GM19240 (cell line): Measurements from ENCODE around the gene EPB41L4B.

ENCODE experiments used
- DNase-seq: peaks from one replicate; pipeline ENCODE4 v3.0.0; 2011; ENCODE audit warnings: low spot score; ENCODE audit not compliant: insufficient read length

Gene EPB41L4B

DNA sequence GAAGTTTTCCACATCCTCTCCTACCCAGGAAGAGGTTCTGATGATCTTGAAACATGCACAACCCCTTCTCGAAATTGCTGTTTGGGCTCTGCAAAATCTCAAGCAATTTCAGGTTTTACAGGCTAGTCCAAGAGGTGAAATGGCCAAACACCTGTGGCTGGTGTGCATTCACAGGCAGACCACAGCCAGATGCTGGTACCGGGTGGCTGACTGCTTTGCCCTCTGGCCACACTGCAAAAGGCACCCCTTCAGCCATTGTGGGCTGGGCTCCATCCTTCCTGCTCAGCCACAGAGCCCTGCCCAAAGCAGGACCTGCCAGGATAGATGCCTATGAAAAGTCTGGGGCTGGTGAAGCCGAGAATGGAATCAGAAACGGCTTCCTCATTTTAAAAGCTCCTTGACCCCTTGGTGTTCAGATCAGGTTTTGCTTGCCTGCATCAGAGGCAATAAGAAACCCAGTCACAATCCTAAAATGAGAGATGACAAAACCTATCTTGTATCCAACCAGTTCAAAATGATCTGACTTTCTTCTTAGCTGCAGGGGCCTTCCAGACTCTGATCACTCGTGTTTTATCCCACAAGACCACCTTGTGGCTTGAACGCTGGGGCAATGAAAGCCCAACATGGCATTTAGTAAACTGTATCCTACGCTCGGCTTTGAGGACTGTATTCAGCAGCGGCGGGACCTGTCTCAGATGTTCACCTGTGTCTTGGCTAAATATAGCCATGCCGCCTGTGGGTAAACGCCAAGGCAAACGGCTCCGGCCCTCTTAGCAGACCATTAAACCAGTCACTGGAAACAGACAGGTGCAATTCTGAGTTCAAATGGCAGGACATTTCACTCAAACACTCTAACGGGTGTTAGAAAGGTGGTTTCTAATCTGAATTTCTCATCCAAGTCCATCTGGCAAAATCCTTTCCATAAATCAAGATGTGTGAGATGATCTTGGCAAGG, 49.6 kb downstream of the EPB41L4B start:
- DNase-seq: no peak

DNA sequence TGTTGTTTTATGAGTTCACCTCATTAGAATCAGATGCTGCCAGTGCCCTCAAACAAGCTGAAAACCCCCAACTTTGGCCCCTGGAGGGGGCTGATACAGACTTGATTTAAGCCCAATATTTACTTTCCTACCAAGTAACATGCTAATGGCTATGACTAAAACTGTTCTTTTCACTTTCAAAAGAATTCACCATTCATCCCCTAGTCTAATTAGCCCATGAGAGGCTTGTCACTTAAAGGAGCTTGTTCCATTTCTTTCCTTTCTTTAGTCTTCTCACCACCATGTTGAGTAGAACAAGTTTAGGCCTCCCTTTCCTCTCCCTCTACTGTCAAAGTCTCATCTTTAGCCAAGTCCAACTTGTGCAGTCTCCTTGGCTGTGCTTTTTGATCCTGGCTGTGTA, 50.4 kb downstream of the EPB41L4B start:
- no peak for DNase-seq

DNA sequence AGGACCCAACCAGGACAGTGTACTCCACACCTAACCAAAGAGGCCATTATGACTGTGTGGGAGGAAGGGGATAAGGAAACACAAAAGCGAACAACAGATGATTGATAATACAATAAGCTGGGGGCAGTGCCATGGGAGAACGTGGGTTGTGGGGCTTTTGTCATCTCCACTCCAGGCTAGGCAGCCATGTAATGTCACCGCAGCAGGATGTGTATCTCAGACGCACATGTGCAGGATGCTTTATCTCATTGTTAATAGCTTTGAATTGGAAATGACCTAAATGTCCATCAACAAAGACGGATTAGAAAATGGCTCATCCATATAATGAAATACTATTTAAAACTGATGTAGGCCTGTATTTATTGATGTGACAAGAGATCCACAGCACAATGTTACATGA, 51.0 kb downstream of the EPB41L4B start:
- no peak for DNase-seq

DNA sequence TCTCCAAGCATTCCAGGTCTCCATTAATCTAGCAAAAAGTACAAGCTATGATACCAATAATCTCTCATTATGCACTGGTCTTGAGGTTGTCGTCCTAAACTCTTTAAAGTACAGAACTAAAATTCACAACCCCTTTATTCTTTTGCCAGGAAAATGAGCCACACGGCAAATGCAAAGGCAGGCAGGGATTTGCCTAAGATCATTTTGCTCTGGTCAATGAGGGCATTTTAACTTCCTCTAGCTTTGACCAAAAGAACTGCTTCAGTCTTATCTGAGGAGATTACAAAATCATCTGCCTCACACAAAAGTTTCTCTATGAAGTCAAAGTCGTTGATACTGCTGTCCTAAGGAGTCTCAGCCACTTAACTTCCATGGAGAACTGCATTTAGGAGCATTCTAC, 51.8 kb downstream of the EPB41L4B start:
- no peak for DNase-seq

DNA sequence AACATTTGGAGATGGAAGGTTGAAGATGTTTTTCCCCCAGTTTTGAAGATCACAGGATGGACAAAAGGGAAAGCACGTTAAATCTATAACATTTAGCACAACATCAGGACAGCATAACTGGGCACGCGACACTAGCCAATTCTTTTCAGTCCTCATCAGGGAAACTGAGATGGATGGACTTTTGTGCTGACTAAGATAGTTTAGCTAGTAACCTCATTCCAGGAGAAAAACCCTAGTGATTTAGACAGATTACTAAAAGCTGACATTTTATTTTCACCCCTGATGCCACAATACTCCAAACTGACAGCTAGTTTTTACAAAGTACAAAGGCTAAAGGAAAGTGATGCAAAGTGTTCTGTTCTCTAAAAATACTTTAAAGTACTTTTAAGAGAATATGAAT, 53.3 kb downstream of the EPB41L4B start:
- DNase-seq: no peak

DNA sequence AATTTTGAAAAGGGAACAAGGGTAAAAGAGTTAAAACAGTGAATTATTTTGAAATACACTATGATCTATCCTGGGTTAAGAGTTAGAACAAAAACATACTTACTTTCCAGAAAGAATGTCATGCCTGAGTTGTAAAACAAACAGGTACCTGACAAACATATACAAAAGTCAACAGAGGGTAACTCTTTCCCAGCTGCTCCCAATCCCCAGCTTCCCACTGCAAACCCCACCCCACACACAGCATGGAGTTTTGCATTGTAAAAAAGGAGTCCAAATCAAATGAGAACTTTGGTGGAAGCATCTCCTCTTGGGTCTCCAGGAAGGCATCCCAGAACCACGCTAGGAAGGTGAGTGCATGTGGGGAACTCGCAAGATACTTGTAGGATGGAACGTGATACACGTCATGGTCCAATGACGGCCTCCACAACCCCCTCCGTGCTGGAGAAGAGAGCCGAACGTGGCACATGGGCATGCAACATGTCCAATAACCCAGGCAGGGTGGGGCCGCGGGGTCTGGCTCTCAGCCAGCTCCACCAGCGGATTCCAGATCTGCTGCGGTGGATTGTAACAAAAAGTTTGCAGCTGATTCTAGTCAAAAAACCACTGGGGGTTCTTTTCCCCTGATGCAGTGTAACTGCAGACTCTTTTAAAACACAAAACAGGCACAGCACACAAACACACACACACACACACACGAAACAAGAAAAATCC, 55.8 kb downstream of the EPB41L4B start:
- no peak for DNase-seq

DNA sequence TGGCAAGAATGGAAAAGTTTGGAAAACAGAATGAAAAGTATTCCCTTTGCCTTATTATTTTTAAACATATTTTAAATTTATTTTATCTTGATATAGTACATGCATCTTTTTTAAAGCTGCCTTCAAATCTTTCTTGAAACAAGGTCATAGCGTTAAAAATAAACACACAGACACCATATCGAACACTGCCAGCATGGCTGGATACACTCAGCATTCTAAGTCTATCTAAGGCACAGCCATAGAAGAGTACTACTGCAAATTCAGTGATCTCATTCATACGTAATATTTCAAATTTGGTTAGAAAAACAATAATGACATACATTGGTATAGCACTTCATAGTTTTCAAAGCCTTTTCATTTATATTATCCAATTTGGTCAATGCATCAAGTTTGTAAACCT, 57.5 kb downstream of the EPB41L4B start:
- DNase-seq: no peak

DNA sequence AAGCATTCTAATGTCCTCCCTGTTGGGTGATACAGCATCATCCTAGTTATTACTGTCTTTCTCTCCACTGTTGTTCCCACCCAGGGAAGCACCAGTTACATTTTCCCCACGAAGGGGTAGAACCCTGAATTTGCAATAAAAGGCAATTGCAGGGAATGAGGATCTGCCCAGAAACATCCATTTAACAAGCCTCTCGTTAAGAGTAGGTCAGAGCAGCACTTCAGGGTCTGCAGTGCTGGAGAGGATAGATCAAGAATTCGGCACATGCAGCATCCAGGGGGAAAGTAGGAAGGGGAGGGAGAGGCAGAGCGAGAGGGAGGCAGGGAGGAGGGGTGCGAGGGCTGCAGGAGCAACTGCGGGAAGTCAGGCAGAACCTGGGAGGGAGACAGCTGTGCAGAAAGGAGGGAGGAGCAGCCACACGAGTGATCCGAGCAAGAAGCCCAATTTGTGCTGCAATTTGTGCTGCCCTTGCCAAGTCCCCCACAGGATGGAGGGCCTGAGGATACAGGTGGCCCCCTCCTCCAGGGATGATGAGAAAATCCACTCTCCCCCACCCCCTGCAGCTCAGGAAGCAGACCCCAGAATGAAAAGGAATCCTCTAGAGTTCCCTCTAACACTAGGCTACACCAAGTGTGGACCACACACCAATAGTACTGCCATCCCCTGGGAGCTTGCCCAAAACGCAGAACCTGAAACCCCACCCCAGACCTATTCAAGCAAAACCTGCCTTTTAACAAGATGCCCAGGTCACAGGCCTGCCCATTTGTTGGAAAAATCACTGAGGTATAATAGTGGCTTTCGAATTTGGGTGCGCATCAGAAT, 62.2 kb downstream of the EPB41L4B start:
- no peak for DNase-seq

DNA sequence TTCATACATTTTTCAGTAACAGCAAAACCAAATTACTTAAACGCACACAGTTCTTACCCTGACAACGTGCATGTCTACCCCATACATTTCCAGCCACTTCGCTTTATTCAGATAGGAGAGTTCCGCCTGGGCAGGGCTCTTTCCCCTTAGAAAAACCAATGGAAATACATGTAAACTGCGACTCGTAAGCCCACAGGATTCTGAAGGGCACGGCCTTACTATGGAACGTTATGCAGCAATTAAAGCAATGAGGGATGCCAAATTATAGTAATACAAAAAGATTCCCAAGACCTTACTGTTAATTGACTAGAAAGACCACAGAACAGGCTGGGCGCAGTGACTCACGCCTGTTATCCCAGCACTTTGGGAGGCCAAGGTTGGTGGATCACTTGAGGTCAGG, 64.5 kb downstream of the EPB41L4B start:
- no peak for DNase-seq

DNA sequence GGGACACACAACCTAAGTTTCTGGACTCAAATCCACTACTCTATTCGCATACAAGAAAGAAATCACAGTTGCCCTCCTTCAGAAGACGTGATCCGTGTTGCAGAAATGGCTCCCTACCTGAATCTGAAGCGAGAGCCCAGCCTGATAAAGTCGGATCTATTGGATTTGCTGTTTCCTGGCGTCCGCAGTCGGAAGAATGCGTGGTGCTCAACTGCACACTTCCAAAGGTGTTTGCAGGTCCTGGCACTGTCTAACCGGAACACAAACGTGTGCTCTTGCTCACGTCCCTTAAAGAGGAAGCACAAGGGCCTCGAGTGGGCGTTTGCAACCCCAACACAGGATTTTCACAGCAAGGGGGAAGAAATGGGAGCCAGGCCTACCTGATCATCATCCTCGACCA, 65.5 kb downstream of the EPB41L4B start:
- no peak for DNase-seq

DNA sequence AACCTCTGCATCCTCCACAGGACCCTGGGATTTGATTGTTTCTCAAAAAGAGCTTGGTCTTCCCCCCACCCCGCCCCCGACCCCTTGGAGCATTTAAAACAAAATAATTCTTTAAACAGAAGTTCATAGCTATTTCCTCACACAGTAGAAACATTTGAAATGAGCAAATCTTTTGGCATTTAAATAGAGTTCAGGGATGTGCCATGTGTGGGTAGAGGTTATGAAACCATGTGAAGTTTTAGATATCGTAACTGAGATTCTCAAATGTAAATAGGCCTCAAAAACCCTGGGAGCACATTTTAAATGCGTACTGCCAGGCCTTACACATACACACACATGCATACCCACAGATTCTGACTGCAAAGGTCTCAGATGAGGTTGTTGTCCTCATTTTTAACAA, 66.5 kb downstream of the EPB41L4B start:
- no peak for DNase-seq

DNA sequence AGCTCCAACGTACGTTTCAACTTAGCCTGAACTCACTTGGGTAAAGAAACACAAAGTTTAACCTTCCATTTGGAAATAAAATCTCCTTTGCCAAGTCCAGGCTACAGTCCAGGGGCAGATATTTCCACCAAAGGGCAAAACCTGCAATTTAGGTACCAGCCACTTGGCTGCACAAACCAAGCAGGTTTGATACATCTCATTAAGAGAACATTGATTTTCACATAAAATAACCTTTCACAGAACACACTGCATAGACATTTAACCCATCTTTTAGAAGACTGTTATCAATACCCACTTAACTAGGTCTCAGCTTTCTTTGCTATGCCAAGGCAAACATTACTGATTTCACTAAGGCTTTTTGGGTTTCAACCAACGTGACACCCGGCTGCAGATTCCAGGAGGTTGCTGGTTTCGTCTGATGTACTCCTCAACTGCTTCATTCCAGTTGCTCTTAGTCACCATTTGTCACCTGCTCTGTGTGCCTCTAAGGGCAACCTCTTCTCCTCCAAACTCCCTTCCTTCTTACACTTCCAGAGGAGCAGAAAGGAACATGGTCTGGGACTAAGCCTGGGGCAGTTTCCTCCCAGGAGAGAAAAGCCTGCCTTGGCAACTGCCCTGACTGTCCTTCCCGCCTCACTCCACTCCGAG, 67.1 kb downstream of the EPB41L4B start:
- no peak for DNase-seq

DNA sequence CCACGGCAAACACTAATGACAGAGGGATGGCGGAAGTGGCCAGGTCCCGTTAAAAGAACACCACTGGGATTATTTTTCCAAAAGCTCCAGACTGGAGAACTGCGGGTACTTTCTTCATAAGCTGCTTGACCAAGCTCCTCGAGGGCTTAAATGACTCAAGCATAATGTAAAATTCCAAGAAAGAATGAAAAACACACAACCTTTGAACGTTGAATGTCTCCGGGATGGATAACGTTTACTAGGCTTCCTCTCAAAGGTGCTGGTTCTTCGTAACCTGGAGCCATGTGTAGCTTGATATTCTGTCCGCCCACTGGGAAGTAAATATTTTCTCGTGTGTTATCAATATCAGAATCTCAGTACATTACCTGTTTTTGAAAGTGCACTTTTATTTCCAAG, 67.6 kb downstream of the EPB41L4B start:
- DNase-seq: no peak

DNA sequence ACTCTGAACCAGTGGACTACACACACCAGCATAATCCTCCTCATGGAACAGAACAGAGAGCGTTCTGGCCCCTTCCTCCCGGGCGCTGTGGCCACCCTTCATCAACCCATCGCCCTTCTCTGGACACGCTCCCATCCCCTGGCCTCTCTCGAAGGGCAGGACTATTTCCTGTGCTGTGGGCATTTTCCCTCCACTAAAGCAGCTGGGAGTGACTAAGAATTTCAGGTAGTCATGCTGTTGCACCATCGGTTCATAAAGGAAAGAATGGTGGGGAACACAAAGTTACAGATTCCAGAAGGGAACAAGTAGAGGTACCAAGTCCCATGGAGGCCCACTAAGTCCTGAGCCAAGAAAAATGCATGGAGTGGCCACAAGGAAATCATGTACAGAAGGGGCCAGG, 68.6 kb downstream of the EPB41L4B start:
- DNase-seq: no peak

DNA sequence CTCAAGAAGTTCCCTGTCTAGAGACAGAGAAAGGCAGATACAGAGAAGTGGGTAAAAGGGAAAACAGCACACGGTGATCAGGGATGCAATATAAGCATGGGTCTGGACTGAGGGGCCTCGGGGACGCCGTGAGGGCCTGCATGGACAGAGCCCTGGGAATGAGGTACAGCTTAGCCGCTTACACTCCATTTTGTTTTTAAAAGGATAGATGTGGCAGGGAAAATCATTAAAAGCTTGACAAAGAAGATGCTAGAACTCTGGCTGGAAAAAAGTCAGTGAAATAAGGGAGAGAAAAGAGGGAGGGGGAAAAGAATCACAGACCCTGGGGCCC, 69.1 kb downstream of the EPB41L4B start:
- DNase-seq: no peak

DNA sequence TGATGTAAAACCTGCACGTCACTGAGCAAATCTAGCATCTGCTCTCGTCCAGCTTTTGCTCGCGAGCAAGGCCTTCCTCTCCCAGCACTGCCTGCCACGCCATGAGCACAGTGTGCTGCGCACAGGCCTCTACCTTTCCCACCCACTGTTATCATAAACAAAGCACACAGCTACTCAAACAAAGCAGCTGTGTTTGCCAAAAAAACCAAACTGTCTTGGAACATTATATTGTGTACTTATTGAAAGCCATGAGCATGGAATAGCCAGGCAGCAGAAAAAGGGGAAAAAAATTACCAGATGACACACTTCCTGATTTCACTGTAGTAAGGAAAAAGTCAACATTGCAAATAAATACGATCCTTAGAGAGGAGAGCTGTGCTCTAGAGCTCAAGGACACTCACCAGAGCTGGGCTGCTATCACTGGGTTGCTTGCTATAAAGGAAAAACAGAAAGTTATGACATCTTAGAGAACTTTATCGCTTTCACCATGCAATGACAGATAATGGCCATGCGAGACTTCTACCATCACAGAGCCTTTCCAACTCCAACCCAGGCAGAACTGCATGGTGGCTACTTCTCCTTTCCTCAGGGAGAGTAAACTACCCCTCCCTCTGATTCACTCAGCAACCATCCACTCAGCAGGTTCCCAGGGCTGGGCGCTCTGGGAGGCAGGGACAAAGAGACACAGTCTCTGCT, 69.6 kb downstream of the EPB41L4B start:
- DNase-seq: no peak

DNA sequence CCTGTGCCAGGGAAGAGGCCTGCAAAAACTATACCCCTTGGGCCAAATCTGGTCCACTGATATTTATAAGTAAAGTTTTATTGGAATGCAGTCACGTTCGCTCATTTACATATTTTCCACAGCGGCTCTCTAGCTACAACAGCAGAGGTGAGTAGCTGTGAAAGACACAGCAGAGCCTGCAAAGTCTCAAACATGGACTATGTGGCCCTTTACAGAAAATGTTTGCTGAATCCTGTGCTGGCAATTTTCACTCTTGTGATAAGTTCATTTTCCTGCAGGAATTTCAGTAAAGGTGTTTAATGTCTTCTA, 70.1 kb downstream of the EPB41L4B start:
- DNase-seq: no peak

DNA sequence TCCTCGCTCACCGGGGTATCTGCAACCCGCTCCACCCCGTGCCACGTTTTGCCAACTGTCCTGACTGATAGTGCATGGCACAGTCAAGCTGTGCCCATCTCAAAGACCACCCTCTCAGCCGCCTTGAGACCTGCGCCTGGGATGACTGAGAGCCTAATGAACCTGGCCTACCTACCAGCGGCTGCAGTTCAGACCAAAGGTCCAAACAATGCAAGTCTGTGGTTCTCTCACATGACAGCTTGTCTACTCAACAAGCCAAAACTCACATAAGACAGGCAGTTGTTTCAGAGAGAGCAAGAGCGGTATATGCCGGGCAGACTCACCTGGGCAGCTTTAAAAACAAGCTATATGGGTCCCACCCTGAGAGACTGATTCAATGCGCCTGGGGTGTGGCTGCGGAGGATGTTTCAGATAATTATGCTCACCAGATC, 70.5 kb downstream of the EPB41L4B start:
- DNase-seq: no peak

DNA sequence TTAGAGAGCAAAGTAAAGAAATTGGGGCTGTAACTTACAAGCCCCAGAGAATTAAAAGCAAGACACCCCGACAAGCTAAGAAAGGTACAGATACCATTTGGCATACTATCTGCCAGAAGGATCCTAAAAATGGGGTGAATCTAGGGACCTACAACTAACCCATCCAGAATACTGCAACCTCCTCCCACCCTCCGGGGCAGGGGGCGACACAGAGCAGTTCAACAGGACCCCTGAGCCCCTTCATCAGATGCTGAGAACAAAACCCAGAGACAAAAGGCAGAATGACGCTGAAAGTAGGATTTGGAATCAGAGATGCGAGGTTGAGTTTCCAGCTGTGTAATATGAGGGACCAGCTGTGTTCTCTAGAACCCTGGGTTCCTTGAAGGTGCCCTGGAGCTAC, 71.2 kb downstream of the EPB41L4B start:
- no peak for DNase-seq

DNA sequence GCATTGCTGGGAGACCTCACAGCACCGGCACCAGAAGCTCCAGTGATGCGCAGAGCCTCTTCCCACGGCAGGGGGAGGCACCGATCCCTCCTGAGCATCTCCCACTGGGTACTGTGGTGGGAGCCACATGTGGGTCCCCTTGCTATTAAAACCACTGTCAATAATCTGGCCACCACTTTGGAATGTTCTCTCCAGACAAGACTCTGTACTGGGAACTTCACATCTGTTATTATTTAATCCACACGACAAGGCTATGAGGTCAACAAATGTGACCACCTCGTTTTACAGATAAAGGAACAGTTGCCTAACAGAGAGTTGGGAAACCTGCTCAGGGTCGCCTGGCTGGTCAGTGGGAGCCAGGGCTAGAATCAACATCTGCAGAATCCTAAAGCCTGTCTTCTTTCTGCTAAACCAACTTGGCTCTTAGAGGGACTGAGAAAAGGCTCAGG, 72.7 kb downstream of the EPB41L4B start:
- DNase-seq: no peak

DNA sequence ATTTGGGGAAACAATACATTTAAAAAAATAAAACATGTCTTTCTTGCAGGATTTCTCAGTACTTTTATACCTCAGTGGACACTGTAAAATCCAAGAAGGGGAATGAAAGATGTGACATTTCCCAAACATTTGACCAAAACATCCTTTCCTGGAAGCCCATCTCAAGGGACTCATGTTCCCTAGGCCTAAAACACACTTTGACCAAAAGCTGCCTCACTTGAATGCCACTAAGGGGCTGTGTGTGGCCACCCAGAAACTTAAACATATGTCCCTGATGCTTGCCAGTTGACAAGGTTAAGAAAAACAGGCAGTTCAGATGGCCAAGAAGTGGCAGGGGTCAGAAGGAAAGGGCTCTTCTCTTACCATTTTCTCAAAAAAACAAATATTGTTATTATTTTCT, 73.6 kb downstream of the EPB41L4B start:
- no peak for DNase-seq
